Raji (cell line): Measurements from ENCODE around the gene IDE.

ENCODE experiments used
- POLR2A ChIP-seq: IDR thresholded peaks from 2 replicates; pipeline ENCODE4 v1.6.1; 2011; ENCODE audit warnings: low read depth, low read length, control low read depth; ENCODE audit not compliant: insufficient read depth

The IDE gene

DNA sequence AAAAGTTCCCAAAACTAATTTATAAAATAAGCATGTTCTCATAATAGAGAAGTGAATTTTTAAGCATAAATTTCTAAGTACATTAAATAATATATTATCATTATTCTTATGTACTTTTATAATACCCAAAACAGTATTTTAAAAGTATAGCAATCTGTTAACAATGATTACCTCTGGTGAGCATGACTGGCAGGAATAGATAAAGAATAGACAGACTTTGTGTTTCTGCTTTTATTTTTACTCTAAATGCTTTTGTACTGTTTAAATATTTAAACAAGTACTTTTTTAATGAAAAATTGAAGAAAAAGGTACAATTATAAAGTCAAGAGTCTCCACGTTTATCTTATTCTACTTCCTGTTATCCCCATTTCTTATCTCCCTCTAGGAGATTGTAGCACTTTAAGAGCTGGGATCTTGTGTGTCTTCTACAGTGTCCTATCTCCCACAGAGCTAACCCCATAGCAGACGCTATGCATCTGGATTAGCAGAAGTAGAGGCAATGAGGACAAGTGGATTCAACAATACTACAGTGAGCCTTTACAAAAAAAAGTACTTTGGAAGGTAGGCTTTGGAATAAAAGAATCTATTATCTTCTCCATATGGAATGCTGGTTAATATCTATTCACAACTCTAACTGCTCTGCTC lies 42.9 kb downstream of the IDE start:
- no peak for TF ChIP-seq POLR2A

DNA sequence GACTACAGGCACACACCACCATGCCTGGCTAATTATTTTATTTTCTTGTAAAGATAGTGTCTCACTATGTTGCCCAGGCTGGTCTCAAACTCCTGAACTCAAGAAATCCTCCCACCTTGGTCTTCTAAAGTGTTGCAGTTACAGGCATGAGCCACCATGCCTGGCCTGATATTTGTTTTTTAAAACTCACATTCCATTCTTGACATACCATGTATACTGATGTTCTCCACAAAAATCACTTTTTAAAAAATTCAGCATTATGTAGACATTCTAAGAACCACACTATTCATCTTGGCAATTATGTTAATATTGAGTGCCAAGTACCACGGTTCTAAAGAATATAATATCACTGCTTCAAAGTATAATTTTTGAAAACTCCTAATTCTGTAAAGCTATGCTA lies 43.5 kb downstream of the IDE start:
- no peak for TF ChIP-seq POLR2A

DNA sequence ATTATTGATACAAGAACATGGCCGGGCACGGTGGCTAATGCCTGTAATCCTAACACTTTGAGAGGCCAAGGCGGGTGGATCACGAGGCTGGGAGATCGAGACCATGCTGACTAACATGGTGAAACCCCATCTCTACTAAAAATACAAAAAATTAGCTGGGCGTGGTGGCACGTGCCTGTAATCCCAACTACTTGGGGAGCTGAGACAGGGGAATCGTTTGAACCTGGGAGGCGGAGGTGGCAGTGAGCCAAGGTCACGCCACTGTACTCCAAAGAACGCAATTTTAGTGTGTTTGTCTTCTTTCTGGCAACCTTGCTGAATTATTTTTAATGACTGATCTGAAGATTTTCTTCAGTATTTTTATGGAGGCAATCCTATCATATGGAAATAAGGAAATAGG lies 46.2 kb downstream of the IDE start:
- no peak for TF ChIP-seq POLR2A

DNA sequence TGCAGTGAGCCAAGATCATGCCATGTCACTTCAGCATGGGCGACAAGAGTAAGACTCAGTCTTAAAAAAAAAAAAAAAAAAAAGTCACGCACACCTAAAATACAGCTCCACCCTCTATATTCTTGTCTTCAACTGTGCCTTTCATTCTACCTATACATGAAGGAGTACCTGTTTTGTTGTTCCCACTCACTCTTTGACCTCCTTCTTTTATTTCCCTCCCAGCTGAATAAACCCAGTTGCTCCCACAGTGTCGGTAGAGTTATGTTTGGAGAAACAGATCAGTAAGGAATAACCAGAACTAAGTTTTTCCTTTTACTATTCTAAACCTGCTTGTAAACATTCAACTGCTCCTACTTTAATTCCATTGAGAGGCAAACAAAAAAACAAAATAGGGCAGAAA lies 50.3 kb downstream of the IDE start:
- no peak for TF ChIP-seq POLR2A

DNA sequence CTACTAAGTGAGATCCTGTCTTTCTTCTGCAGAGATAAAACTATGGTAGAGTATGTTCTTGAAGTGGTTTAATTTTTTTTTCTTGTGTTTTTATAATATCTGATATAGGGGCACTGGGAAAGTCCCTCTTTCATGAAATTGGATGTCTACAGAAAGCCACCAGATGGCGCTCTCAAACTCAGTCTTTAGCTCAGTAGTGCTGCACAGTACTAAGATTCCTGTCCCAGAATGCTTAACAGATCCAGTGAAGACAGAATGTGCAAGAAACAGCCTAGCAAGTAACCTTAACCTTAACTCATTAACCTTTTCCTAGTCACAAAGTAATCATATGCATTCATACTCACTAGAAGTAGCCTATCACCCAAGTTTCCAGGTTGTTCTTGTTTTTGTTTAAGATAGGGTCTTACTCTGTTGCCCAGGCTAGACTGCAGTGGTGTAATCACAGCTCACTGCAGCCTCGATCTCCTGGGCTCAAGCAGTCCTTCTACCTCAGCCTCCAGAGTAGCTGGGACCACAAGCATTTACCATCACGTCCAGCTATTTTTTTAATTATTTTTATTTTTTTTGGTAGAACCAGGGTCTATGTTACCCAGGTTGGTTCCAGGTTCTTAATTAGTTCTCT lies 56.7 kb downstream of the IDE start:
- TF ChIP-seq POLR2A, result no peak

DNA sequence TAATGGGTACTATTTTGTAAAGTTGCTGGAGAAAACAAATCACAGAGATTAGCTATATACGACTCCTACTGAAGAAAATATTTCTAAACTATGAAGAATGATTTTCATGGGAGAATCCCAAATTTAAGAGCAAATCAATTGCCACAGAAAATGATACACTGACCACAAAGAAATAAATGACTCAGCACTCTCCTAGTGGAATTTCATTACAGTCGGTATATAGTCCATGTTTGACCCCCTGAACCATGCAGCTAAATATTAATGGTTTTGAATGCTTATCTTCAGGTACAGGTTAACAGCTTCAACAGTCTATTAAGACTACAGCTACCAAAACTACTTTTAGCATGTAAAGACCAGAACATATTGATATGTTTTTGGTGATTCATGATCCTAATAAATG lies 65.0 kb downstream of the IDE start:
- TF ChIP-seq POLR2A, result no peak

DNA sequence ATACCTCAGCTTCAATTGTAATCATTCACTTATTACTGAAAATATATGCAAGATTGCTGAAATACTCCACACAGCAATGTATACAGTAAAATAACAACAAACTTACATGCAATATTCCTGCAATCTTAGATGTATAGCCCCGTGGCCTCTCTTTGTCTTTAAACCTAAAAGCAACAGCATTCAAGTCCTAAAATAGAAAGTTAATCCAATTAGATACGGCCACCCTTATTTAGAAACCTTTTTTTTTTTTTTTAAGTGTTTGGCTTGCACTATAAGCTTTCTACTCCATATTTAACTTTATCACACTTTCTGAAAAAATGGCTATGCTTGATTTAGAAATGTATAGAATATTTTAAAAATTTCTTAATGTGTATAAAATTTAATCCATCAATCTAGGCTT lies 67.6 kb downstream of the IDE start:
- no peak for TF ChIP-seq POLR2A

DNA sequence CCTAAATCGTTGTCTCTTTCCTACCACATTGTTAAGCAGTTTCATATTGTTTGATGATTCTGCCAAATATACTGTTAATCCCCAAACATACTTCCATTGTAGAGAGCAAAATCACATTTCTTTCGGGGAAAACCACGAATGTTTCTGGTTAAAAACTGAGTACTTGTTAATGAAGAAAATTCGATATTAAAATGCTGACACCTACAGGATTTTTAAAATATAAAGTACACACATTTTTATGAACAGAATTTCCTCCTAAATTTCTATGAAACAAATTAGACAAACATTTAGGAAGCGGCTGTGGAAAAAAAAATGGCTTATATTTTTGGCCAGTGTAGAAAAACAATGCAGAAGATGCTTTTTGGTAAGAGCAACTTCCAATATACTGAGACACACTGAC lies 68.8 kb downstream of the IDE start:
- no peak for TF ChIP-seq POLR2A

DNA sequence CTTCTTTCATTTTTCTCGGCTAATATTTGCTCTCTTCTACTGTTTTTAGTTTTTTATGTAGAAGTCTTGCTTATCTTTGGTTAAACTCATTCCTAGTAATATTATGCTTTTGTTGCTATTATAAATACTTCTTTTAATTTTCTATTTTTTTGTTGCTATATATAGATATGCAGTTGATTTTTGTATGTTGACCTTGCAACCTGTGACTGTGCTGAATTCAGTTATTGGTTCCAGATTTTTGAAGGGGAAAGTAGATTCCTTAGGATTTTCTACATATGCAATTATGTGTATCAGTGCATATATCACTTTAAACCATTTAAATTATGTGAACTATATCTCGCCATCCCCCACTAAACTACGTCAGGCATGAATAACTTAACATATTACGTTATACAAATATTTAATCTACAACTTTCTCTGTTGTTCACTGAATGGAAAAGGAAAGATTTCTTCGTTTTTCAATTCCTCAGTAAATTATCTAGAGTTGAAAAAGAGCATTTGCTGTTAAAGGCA lies 71.5 kb downstream of the IDE start:
- no peak for TF ChIP-seq POLR2A

DNA sequence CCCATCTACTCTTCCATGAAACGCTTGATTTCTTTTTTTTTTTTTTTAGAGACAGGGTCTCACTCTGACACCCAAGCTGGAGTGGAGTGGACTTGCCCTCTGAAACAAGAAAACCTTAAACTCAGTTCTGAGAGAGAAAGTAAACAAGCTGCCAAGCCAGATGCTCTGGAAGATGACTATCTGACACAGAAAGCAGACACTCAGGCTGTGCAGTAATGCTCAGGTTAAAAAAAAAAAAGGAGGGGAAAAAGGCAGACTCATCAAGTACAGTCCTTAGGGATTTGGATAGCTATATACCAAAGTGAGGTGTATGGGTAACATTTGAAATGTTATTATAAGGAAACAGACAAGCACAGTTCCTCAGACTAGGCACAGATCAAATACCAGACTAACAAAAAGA lies 80.5 kb downstream of the IDE start:
- no peak for TF ChIP-seq POLR2A

DNA sequence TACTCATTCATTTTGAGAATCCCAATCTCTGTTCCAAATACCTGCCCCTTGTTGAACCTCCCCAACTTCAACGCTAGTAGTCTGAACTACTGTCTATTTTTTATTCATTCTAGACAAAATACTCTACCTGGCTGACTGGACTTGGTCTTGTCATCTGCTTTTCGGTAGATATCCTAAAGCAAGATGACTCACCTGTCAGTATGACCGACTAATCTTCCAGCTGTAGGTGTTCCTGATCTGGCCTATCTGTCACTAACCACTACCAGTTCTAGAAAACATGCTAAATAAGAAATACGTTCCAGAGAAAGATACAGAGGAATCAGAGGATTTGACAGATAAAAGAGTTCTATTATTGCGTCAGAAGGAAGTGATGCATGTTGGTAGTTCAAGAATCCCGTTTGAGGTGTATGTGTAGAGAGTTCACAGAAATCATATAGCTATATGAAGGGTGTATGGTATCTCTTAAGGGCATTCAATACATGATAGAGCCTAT lies 81.1 kb downstream of the IDE start:
- TF ChIP-seq POLR2A, result no peak

DNA sequence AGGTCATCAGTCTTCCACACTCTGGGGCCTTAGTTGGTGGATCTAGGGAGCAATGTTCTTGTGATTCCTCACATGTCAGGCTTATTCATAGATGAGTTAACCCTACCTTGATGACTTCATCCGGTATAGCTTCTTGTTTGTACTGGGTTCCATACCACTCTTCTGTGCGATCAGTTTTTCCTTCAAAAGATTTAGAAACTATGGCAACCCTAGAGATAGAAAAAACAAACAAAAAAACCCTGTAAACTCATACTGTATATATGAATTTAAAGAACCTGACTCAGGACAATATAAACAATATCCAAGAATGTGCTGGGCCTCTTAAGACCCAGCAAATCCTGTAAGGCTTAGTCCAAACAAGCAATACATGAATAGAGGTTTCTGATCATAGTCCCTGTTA lies 83.5 kb downstream of the IDE start:
- TF ChIP-seq POLR2A, result no peak

DNA sequence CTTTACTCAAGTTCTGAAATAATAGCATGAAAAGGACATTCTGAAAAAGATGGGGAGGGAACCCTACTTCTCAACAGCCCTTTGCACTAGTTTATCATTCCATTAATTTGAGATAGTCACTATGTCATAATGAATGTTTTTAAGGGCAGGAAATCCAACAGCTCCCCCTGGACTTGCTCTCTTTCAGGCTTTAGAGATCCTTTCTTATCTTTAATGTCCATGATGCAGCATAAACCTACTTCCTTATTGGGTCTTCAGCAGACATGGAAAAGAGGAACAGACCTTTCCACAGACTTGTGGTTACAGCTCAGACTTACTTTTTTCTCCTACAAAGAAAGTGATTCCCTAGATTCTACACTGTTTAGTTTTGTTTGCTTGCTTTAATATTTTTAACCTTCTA lies 87.3 kb downstream of the IDE start:
- TF ChIP-seq POLR2A, result no peak

DNA sequence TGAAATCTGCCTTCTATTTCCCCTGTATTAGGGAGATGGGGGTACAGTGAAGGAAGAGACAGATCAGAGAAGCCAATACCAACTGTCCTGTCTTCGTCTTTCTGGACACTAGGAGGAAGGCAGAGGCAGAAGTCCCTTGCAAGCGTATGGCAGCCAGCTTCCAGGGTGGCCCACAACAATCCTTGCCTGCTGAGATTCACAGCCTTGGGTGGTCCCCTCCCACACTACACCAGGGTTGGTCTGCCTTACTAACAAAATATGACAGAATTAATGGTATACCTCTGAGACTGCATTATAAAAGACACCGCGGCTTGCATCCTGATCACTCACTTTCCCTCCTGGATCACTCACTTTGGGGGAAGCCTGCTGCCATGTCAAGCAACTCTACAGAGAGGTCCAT lies 90.4 kb downstream of the IDE start:
- TF ChIP-seq POLR2A, result no peak

DNA sequence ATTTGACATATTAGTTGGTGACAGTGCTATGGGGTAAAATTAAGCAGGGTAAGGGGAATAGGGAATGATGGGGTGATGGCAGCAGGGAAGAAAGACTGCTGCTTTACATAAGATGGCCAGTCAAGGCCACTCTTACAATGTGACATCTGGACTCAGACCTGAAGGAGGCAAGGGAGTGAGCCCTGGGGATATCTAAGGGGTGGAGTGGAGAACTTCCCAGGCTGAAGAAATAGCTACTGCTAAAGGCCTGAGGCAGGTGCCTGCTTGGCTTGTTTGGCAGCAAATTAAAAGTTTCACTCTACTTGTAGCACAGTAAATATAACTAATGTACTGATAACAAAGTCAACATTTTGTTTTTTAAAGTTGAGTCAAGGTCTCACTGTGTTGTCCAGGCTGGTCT lies 93.5 kb downstream of the IDE start:
- no peak for TF ChIP-seq POLR2A

DNA sequence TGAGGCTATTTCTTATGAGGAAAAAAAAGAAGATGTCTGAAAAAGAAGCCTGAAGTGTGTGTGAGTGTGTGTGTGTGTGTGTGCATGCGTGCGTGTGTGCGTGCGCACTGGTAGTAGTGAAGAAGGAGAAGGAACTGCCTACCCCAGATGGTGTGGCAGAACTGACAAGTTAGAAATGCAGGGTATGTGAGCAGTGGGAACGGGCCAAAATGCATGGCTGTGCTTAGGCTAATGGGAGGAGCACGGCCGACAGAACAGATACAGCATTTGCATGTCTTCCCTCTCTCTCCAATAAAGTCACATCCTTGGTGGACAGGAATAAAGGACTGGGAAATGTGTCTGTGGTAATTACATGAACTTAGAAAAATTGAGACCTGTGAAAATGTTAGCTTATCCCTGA lies 94.3 kb downstream of the IDE start:
- TF ChIP-seq POLR2A, result no peak

DNA sequence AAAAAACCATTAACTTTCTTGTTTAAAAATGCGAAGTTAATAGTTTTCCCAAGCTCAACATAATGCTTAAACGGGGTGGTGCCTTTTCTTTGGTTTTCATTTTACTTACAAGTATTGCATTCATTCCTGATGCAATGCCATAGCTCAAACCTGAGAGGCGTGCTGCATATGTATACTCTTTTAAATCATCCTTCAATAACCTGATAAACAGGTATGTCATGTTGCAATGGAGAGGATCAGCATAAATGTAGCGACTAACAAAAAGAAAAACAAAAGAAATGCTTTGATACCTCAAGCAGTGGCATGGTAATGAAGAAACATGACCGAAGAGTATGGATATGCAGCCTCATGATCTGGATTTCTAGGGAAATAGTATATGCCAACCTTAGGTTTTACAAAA lies 95.4 kb downstream of the IDE start:
- TF ChIP-seq POLR2A, result no peak

DNA sequence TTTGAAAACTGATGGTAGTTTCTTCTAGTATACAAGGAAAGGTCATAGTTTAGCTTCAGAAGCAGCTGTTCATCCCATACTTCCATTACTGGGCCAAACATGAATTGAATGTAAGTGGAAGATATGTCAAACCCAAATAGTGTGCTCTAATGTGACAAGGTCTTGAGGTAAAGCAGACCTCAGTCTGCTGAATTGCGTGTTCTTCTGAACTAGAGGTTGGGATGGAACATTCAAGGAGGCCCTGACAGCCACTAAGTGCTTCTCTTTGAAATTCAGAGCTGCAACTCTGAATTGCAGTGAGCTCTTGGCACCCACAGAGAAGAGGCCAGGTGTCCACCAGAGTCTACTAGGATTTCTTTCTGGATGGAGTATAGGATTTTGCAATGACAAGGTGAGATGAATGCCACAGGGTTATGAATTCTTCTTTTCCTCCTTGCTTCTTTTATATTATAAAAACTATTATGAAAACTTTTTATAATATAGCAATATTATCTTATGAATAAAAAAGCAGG lies 98.5 kb downstream of the IDE start:
- no peak for TF ChIP-seq POLR2A
